Central memory CD4-positive, alpha-beta T cell (primary cell): ENCODE measurements around the gene GRAMD1B.

Experiments
- DNase-seq: peaks from one replicate; pipeline ENCODE4 v3.0.0; 2022
- total RNA-seq, 3 experiments: gene quantifications; one replicate each; lab custom pipeline; 2026; lab: John Stamatoyannopoulos, UW

Gene GRAMD1B
- 21.2 to 23.4 (median 23.2) reads per million in 3 experiments for total RNA-seq

- peak; percentile 76 for DNase-seq
Observed at GRCh38 chr11:123429913-123430720, at the start of gene GRAMD1B. Gene GRAMD1B (plus strand): TSS chr11:123430269. CDS start chr11:123430793, 524 bp downstream.

- DNase-seq, result no peak
Observed at GRCh38 chr11:123381149-123381548, 48.9 kb upstream of the GRAMD1B start.

- DNase-seq, result no peak
Observed at GRCh38 chr11:123381817-123382554, 48.1 kb upstream of the GRAMD1B start.

GRCh38 chr11:123382555-123383074, 47.5 kb upstream of the GRAMD1B start:
- DNase-seq, result no peak

GRCh38 chr11:123384116-123384515, 46.0 kb upstream of the GRAMD1B start:
- no peak for DNase-seq

GRCh38 chr11:123386796-123387510, 43.1 kb upstream of the GRAMD1B start:
- DNase-seq, result no peak

- no peak for DNase-seq
Observed at GRCh38 chr11:123388640-123389039, 41.4 kb upstream of the GRAMD1B start.

GRCh38 chr11:123390146-123390545, 39.9 kb upstream of the GRAMD1B start:
- no peak for DNase-seq

- DNase-seq, result no peak
Observed at GRCh38 chr11:123391646-123392348, 38.3 kb upstream of the GRAMD1B start.

GRCh38 chr11:123392431-123392830, 37.6 kb upstream of the GRAMD1B start:
- DNase-seq, result no peak

- no peak for DNase-seq
Observed at GRCh38 chr11:123392844-123393243, 37.2 kb upstream of the GRAMD1B start.

GRCh38 chr11:123393312-123393927, 36.6 kb upstream of the GRAMD1B start:
- no peak for DNase-seq

- DNase-seq, result no peak
Observed at GRCh38 chr11:123404676-123405075, 25.4 kb upstream of the GRAMD1B start.

GRCh38 chr11:123405123-123405592, 24.9 kb upstream of the GRAMD1B start:
- no peak for DNase-seq

GRCh38 chr11:123406441-123407129, 23.5 kb upstream of the GRAMD1B start:
- DNase-seq, result no peak

GRCh38 chr11:123407130-123407995, 22.7 kb upstream of the GRAMD1B start:
- peak; percentile 58 for DNase-seq

- no peak for DNase-seq
Observed at GRCh38 chr11:123407996-123408597, 22.0 kb upstream of the GRAMD1B start.

- no peak for DNase-seq
Observed at GRCh38 chr11:123408619-123409455, 21.2 kb upstream of the GRAMD1B start.
